HEK293 (cell line): ENCODE data around the gene ATP23.

Experiments used
- CTCF ChIA-PET: fragments of 350-600 bp; formaldehyde crosslinking; extraction: SDS; loops from one replicate; lab custom pipeline; 2021; ENCODE audit warnings: antibody characterized with exemption; lab: Yijun Ruan, JAX
- POLR2A ChIA-PET: fragments of 300-600 bp; formaldehyde crosslinking; extraction: SDS; loops from one replicate; lab custom pipeline; 2020; ENCODE audit warnings: antibody characterized with exemption, inconsistent platforms; lab: Yijun Ruan, JAX
- H3K27ac ChIP-seq: fragments of 200-500 bp; sonication (Bioruptor generic); 2 replicates; pipeline ENCODE4 v1.5.1; 2014; ENCODE audit warnings: low read depth, low read length, control low read depth, inconsistent platforms; ENCODE audit errors: extremely low read depth
- H3K36me3 ChIP-seq, 2 experiments: fragments of 200-500 bp in 1 of 2; sonication (Bioruptor generic) in 1 of 2; 1 replicate in 1 of 2; 2 replicates in 1 of 2; pipeline ENCODE4 v1.5.1; 2014 to 2017; ENCODE audit warnings: inconsistent platforms in 2 of 2, low read length in 2 of 2; ENCODE audit not compliant: control insufficient read depth in 2 of 2, insufficient read depth in 1 of 2
- H3K4me1 ChIP-seq: fragments of 200-500 bp; sonication (Bioruptor generic); 2 replicates; pipeline ENCODE4 v1.5.1; 2014; ENCODE audit warnings: mild to moderate bottlenecking, low read length, inconsistent platforms; ENCODE audit not compliant: control insufficient read depth, insufficient read depth
- H3K4me3 ChIP-seq: 2 replicates; pipeline ENCODE4 v1.5.1; 2011; ENCODE audit warnings: low read depth, mild to moderate bottlenecking, control low read depth, low read length, moderate library complexity
- H3K9me3 ChIP-seq: fragments of 200-500 bp; sonication (Bioruptor generic); 2 replicates; pipeline ENCODE4 v1.5.1; 2014; ENCODE audit warnings: low read depth, low read length, inconsistent platforms; ENCODE audit not compliant: control insufficient read depth, insufficient read depth
- IKZF3 ChIP-seq: fragments of 450-650 bp; IDR thresholded peaks from 2 replicates; pipeline ENCODE4 v1.5.0; 2018; ENCODE audit warnings: missing biosample characterization, mild to moderate bottlenecking, missing genetic modification characterization, moderate library complexity
- ZBTB7A ChIP-seq: fragments of 450-650 bp; formaldehyde crosslinking; IDR thresholded peaks from 2 replicates; pipeline ENCODE4 v1.5.1; 2016; ENCODE audit warnings: low read depth, missing biosample characterization, missing genetic modification characterization
- ZIC2 ChIP-seq: fragments of 450-650 bp; formaldehyde crosslinking; IDR thresholded peaks from 2 replicates; pipeline ENCODE4 v1.5.1; 2016; ENCODE audit warnings: missing biosample characterization, missing genetic modification characterization
- ZNF112 ChIP-seq: fragments of 450-650 bp; formaldehyde crosslinking; IDR thresholded peaks from 2 replicates; pipeline ENCODE4 v1.5.0; 2017; ENCODE audit warnings: missing biosample characterization, missing genetic modification characterization
- ZNF133 ChIP-seq: fragments of 450-650 bp; formaldehyde crosslinking; IDR thresholded peaks from 2 replicates; pipeline ENCODE4 v1.5.1; 2016; ENCODE audit warnings: missing biosample characterization, missing genetic modification characterization
- ZNF140 ChIP-seq: fragments of 450-650 bp; formaldehyde crosslinking; IDR thresholded peaks from 2 replicates; pipeline ENCODE4 v1.5.1; 2016; ENCODE audit warnings: missing biosample characterization, missing genetic modification characterization
- ZNF16 ChIP-seq: fragments of 450-650 bp; formaldehyde crosslinking; IDR thresholded peaks from 2 replicates; pipeline ENCODE4 v1.5.1; 2016; ENCODE audit warnings: low read depth, missing biosample characterization, missing genetic modification characterization
- ZNF248 ChIP-seq: fragments of 450-650 bp; formaldehyde crosslinking; IDR thresholded peaks from 2 replicates; pipeline ENCODE4 v1.5.1; 2017; ENCODE audit warnings: missing biosample characterization, missing genetic modification characterization
- ZNF266 ChIP-seq: fragments of 450-650 bp; formaldehyde crosslinking; IDR thresholded peaks from 2 replicates; pipeline ENCODE4 v1.5.1; 2016; ENCODE audit warnings: missing biosample characterization, missing genetic modification characterization, low read depth
- ZNF302 ChIP-seq: fragments of 450-650 bp; formaldehyde crosslinking; IDR thresholded peaks from 2 replicates; pipeline ENCODE4 v1.5.1; 2016; ENCODE audit warnings: missing biosample characterization, missing genetic modification characterization, low read depth
- ZNF350 ChIP-seq: fragments of 450-650 bp; formaldehyde crosslinking; IDR thresholded peaks from 2 replicates; pipeline ENCODE4 v1.5.0; 2017; ENCODE audit warnings: missing biosample characterization, mild to moderate bottlenecking, missing genetic modification characterization
- ZNF391 ChIP-seq: fragments of 450-650 bp; formaldehyde crosslinking; IDR thresholded peaks from 2 replicates; pipeline ENCODE4 v1.5.1; 2016; ENCODE audit warnings: low read depth, missing biosample characterization, missing genetic modification characterization, borderline replicate concordance
- ZNF555 ChIP-seq: fragments of 450-650 bp; formaldehyde crosslinking; conservative IDR thresholded peaks from 2 replicates; pipeline ENCODE4 v1.5.1; 2017; ENCODE audit warnings: missing biosample characterization, mild to moderate bottlenecking, missing genetic modification characterization, inconsistent platforms
- ZNF571 ChIP-seq: fragments of 450-650 bp; formaldehyde crosslinking; IDR thresholded peaks from 2 replicates; pipeline ENCODE4 v1.5.0; 2017; ENCODE audit warnings: missing biosample characterization, missing genetic modification characterization
- ZNF677 ChIP-seq: fragments of 450-650 bp; IDR thresholded peaks from 2 replicates; pipeline ENCODE4 v1.5.0; 2018; ENCODE audit warnings: missing biosample characterization, mild to moderate bottlenecking, missing genetic modification characterization, moderate library complexity
- ZNF707 ChIP-seq: fragments of 450-650 bp; formaldehyde crosslinking; IDR thresholded peaks from 2 replicates; pipeline ENCODE4 v1.5.1; 2016; ENCODE audit warnings: missing biosample characterization, missing genetic modification characterization
- ZNF76 ChIP-seq: fragments of 450-650 bp; formaldehyde crosslinking; IDR thresholded peaks from 2 replicates; pipeline ENCODE4; 2016; ENCODE audit warnings: low read depth, missing biosample characterization, missing genetic modification characterization, borderline replicate concordance
- ZNF785 ChIP-seq: fragments of 450-650 bp; formaldehyde crosslinking; IDR thresholded peaks from 2 replicates; pipeline ENCODE4 v1.5.1; 2016; ENCODE audit warnings: missing biosample characterization, missing genetic modification characterization
- ZNF792 ChIP-seq: fragments of 450-650 bp; formaldehyde crosslinking; IDR thresholded peaks from 2 replicates; pipeline ENCODE4 v1.5.1; 2016; ENCODE audit warnings: missing biosample characterization, missing genetic modification characterization
- TF ChIP-seq, protein P1 (sequence below): fragments of 450-650 bp; formaldehyde crosslinking; IDR thresholded peaks from 2 replicates; pipeline ENCODE4 v1.5.1; 2016; ENCODE audit warnings: missing biosample characterization, missing genetic modification characterization
- TF ChIP-seq, protein P2 (sequence below): fragments of 450-650 bp; formaldehyde crosslinking; IDR thresholded peaks from 2 replicates; pipeline ENCODE4 v1.5.1; 2016; ENCODE audit warnings: missing biosample characterization, missing genetic modification characterization
- TF ChIP-seq, protein P3 (sequence below): fragments of 450-650 bp; formaldehyde crosslinking; IDR thresholded peaks from 2 replicates; pipeline ENCODE4 v1.5.1; 2017; ENCODE audit warnings: missing biosample characterization, missing genetic modification characterization

Gene ATP23

DNA sequence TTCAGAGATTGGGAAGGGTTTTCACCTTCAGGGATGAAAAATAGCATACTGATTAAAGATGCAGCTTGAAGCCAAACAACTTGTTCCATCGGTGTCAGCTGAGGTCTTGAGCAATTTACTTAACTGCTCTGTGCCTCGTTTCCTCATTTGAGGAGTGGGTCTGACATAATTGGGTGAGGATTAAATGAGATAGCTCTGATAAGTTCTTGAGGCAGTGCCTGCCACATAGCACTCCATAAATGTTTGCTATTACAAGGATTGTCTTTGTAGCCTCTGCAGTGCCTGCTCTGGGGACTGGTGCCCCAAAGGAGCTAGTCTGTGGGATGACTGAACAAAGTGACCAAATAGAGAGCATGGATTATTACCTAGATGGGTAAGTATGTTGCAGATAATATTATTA is 50.6 kb downstream of the ATP23 start (continued):
- TF ChIP-seq ZNF785 (tag by site-specific recombination) (no peak), ZNF266 (tag by site-specific recombination) (no peak), ZIC2 (tag by site-specific recombination) (no peak), ZNF248 (no peak), ZNF140 (tag by site-specific recombination) (no peak), IKZF3 (tag by site-specific recombination) (no peak)
- TF ChIP-seq, protein P1, sequence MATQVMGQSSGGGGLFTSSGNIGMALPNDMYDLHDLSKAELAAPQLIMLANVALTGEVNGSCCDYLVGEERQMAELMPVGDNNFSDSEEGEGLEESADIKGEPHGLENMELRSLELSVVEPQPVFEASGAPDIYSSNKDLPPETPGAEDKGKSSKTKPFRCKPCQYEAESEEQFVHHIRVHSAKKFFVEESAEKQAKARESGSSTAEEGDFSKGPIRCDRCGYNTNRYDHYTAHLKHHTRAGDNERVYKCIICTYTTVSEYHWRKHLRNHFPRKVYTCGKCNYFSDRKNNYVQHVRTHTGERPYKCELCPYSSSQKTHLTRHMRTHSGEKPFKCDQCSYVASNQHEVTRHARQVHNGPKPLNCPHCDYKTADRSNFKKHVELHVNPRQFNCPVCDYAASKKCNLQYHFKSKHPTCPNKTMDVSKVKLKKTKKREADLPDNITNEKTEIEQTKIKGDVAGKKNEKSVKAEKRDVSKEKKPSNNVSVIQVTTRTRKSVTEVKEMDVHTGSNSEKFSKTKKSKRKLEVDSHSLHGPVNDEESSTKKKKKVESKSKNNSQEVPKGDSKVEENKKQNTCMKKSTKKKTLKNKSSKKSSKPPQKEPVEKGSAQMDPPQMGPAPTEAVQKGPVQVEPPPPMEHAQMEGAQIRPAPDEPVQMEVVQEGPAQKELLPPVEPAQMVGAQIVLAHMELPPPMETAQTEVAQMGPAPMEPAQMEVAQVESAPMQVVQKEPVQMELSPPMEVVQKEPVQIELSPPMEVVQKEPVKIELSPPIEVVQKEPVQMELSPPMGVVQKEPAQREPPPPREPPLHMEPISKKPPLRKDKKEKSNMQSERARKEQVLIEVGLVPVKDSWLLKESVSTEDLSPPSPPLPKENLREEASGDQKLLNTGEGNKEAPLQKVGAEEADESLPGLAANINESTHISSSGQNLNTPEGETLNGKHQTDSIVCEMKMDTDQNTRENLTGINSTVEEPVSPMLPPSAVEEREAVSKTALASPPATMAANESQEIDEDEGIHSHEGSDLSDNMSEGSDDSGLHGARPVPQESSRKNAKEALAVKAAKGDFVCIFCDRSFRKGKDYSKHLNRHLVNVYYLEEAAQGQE (tag by site-specific recombination): no peak

DNA sequence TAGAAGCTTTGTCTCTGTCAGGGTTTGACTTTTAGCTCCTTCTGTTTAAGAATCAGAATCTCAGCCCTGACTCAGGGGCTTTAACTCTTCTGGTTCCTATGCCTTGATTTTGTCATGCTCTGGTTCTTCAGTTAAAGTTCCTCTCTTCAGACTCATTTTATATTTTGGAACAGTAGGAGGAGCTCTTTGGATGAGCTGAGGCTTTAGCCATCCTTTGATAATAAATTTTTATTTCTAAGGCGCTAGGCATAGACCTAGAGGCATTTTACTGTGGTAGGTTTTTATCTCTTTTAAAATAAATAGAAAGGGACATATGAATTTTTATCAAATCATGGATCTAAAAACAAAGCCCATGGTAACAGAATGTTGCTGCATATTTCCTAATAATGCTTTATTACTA is 51.7 kb downstream of the ATP23 start:
- H3K9me3 ChIP-seq: no peaks in the 10 kb centered on the region
- H3K27ac ChIP-seq: no peak overlapping the region
- H3K36me3 ChIP-seq: no peaks in the 10 kb centered on the region
- ChIA-PET POLR2A (no interaction called here), CTCF (interaction anchor here (0.6 to 1.4 kb wide), 2 partner anchors 10 to 637 kb away, joined by 3 to 12 read pairs; no protein-coding TSS in a partner anchor)
- no peak for TF ChIP-seq ZNF555 (tag by site-specific recombination)
- no peak for TF ChIP-seq ZNF677
- no peak for TF ChIP-seq ZNF302 (tag by site-specific recombination)
- TF ChIP-seq ZBTB7A (tag by site-specific recombination): no peak
- no peak for TF ChIP-seq ZNF350 (tag by site-specific recombination)
- TF ChIP-seq ZNF112: no peak
- TF ChIP-seq ZNF571 (tag by site-specific recombination): no peak
- TF ChIP-seq ZNF707 (tag by site-specific recombination): no peak
- TF ChIP-seq ZNF133: no peak
- TF ChIP-seq ZNF16: no peak
- no peak for TF ChIP-seq ZNF792 (tag by site-specific recombination)
- no peak for TF ChIP-seq ZNF391 (tag by site-specific recombination)
- TF ChIP-seq, protein P2, sequence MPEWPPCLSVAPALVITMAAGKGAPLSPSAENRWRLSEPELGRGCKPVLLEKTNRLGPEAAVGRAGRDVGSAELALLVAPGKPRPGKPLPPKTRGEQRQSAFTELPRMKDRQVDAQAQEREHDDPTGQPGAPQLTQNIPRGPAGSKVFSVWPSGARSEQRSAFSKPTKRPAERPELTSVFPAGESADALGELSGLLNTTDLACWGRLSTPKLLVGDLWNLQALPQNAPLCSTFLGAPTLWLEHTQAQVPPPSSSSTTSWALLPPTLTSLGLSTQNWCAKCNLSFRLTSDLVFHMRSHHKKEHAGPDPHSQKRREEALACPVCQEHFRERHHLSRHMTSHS (tag by site-specific recombination): no peak
- no peak for TF ChIP-seq ZNF76 (tag by site-specific recombination)
- TF ChIP-seq, protein P3, sequence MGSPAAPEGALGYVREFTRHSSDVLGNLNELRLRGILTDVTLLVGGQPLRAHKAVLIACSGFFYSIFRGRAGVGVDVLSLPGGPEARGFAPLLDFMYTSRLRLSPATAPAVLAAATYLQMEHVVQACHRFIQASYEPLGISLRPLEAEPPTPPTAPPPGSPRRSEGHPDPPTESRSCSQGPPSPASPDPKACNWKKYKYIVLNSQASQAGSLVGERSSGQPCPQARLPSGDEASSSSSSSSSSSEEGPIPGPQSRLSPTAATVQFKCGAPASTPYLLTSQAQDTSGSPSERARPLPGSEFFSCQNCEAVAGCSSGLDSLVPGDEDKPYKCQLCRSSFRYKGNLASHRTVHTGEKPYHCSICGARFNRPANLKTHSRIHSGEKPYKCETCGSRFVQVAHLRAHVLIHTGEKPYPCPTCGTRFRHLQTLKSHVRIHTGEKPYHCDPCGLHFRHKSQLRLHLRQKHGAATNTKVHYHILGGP: no peak
- H3K4me3 ChIP-seq: no peak overlapping the region
- H3K4me1 ChIP-seq: no peaks in the 10 kb centered on the region
